Measurements from ENCODE around the gene WEE1. TPM values are rescaled to one million over a fixed set of nuclear protein-coding genes. Genes with fewer than 3 reads are reported as not detected.

The WEE1 gene
- total and polyA plus RNA-seq, 2 experiments from 2014 or later = 50.7 to 149 TPM

GRCh38 chr11:9604134-9604533 lies 30.7 kb downstream of the WEE1 start:
- Mint-ChIP-seq H3K27ac (no peak overlapping the region), H3K9me3 (no peaks in the 10 kb centered on the region; the same call in 2 of the 3 replicates), H3K36me3 (ENCODE audit: low read depth) (peaks cover 2% of the 10 kb centered on the region; the same call in 1 of the 3 replicates), H3K4me3 (no peak overlapping the region), H3K4me1 (peaks cover 42% of the 10 kb centered on the region), H3K27me3 (ENCODE audit: insufficient read depth, low read depth, poor library complexity) (peaks cover 13% of the 10 kb centered on the region)
- Histone ChIP-seq H3K4me1 (ENCODE audit: insufficient read depth) (peaks cover 18% of the 10 kb centered on the region), H4K20me1 (replicated peaks; ENCODE audit: insufficient read depth) (no peaks in the 10 kb centered on the region), H3K36me3 (ENCODE audit: insufficient read depth) (no peaks in the 10 kb centered on the region), H3K4me2 (no peak overlapping the region), H2AFZ (no peak overlapping the region), H3K9me2 (ENCODE audit: insufficient read depth) (no peaks in the 10 kb centered on the region), H3K27me3 (ENCODE audit: insufficient read depth) (no peaks in the 10 kb centered on the region), H3K79me2 (replicated peaks; ENCODE audit: insufficient read depth) (no peaks in the 10 kb centered on the region), H3K27ac (ENCODE audit: low read depth) (no peak overlapping the region), H3F3A (replicated peaks; ENCODE audit: low read depth) (peaks cover 9% of the 10 kb centered on the region; the same call in 1 of the 2 replicates), H3K4me3 (no peak overlapping the region)
- ATAC-seq = no peak
- TF ChIP-seq ZNF114 (CRISPR knock-in tag; IDR thresholded peaks at IDR 0.05) (no peak), STAT1 (IDR thresholded peaks at IDR 0.05; ENCODE audit: unreplicated experiment) (no peak), ZNF462 (CRISPR knock-in tag; IDR thresholded peaks at IDR 0.05) (no peak), EZH2phosphoT487 (IDR thresholded peaks at IDR 0.05; ENCODE audit: unreplicated experiment) (no peak), JUNB (IDR thresholded peaks at IDR 0.05; ENCODE audit: unreplicated experiment) (no peak), NANOG (IDR thresholded peaks at IDR 0.05; ENCODE audit: borderline replicate concordance) (no peak), CREB1 (CRISPR knock-in tag; IDR thresholded peaks at IDR 0.05; ENCODE audit: low read depth) (no peak)
- TF ChIP-seq, protein P1, sequence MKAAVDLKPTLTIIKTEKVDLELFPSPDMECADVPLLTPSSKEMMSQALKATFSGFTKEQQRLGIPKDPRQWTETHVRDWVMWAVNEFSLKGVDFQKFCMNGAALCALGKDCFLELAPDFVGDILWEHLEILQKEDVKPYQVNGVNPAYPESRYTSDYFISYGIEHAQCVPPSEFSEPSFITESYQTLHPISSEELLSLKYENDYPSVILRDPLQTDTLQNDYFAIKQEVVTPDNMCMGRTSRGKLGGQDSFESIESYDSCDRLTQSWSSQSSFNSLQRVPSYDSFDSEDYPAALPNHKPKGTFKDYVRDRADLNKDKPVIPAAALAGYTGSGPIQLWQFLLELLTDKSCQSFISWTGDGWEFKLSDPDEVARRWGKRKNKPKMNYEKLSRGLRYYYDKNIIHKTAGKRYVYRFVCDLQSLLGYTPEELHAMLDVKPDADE (IDR thresholded peaks at IDR 0.05) = no peak
- DNase-seq (ENCODE audit: low spot score) = no peak
